Measurements from ENCODE around the gene ATAD3C. TPM values are rescaled to one million over a fixed set of nuclear protein-coding genes. Genes with fewer than 3 reads are reported as not detected.

ATAD3C gene
- total and polyA plus RNA-seq, 2 experiments from 2014 or later: 0.45 to 1.3 TPM

DNA sequence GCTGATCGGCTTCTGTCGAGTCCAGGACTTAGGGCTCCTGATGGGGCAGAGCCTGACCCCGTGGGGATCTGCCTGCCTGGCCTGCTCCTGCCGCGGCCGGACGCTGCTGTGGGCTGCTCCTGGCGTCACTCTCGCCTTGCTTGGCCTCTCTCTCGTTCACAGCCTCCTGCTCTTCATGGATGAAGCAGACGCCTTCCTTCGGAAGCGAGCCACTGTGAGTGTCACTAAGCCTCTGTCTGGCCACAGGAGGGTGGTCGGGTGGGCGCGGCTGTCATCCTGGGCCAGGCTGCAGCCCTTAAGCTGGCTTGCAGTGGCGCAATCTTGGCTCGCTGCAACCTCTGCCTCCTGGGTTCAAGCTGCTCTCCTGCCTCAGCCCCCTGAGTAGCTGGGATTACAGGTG lies 38.2 kb downstream of the ATAD3C start (continued):
- no peak for TF ChIP-seq ZNF462 (CRISPR knock-in tag; IDR thresholded peaks at IDR 0.05)
- TF ChIP-seq CREB1 (CRISPR knock-in tag; IDR thresholded peaks at IDR 0.05; ENCODE audit: low read depth): no peak
- no peak for TF ChIP-seq JUNB (IDR thresholded peaks at IDR 0.05; ENCODE audit: unreplicated experiment)

DNA sequence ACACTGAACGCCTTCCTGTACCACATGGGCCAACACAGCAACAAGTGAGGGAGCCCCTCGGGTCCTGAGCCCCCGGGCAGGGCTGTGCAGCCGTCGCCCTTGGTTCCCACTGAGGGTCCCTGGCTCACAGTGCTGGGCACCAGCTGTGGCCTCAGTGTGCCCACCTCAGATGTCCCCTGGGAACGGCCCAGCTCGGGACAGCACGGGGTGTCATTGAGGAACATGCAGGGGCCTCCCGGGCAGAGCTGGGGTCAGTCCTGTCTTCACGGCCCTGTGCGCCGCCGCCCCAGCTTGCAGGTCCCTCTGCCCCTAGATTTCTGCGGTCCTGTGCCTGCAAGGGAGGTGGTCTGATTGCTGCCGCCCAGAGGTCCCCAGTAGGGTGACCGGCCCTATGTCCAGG lies 39.7 kb downstream of the ATAD3C start:
- peaks cover 11% of the 10 kb centered on the region for H4K20me1 ChIP-seq (replicated peaks; ENCODE audit: insufficient read depth)
- no peaks in the 10 kb centered on the region; the same call in 2 of the 3 replicates for H3K4me1 Mint-ChIP-seq
- no peaks in the 10 kb centered on the region for H3K4me1 ChIP-seq (ENCODE audit: insufficient read depth)
- ATAC-seq (no peak), DNase-seq (ENCODE audit: low spot score) (no peak)
- H3K27me3 Mint-ChIP-seq (ENCODE audit: insufficient read depth, low read depth, poor library complexity): peaks cover 2% of the 10 kb centered on the region
- H3K27me3 ChIP-seq (ENCODE audit: insufficient read depth): no peaks in the 10 kb centered on the region
- peaks cover 15% of the 10 kb centered on the region for H3K36me3 ChIP-seq (ENCODE audit: insufficient read depth)
- no peaks in the 10 kb centered on the region for H3K79me2 ChIP-seq (replicated peaks; ENCODE audit: insufficient read depth)
- no peaks in the 10 kb centered on the region for H3K9me2 ChIP-seq (ENCODE audit: insufficient read depth)
- no peak overlapping the region for H3K27ac ChIP-seq (ENCODE audit: low read depth)
- H3K36me3 Mint-ChIP-seq (ENCODE audit: low read depth): peaks cover 71% of the 10 kb centered on the region
- H3K4me3 ChIP-seq: no peak overlapping the region
- no peak overlapping the region for H3K4me2 ChIP-seq
- no peak overlapping the region for H2AFZ ChIP-seq
- H3K4me3 Mint-ChIP-seq: no peak overlapping the region
- H3K9me3 Mint-ChIP-seq: no peaks in the 10 kb centered on the region; the same call in 2 of the 3 replicates
- 0 out of 2 replicates have a peak, but pooled peaks cover 10% of the 10 kb centered on the region for H3F3A ChIP-seq (replicated peaks; ENCODE audit: low read depth)
- H3K27ac Mint-ChIP-seq: no peak overlapping the region
- no peak for TF ChIP-seq POLR2AphosphoS5 (IDR thresholded peaks at IDR 0.05; ENCODE audit: low read depth)
- TF ChIP-seq STAT1 (IDR thresholded peaks at IDR 0.05; ENCODE audit: unreplicated experiment): no peak
- TF ChIP-seq ETS1 (IDR thresholded peaks at IDR 0.05): no peak
- no peak for TF ChIP-seq CREB1 (CRISPR knock-in tag; IDR thresholded peaks at IDR 0.05; ENCODE audit: low read depth)
- no peak for TF ChIP-seq EZH2 (IDR thresholded peaks at IDR 0.05; ENCODE audit: low read depth, unreplicated experiment)
- no peak for TF ChIP-seq EZH2phosphoT487 (IDR thresholded peaks at IDR 0.05; ENCODE audit: unreplicated experiment)
- TF ChIP-seq ZNF462 (CRISPR knock-in tag; IDR thresholded peaks at IDR 0.05): no peak

Data from GM23338 (cell line).